GM18858 (cell line): ENCODE results near the gene LMO2.
"Not testable (repeated sequence)": the region's sequence is repeated elsewhere in the genome, so short reads cannot be mapped to it uniquely, and the experiment has no call there.

Source experiments
- ATAC-seq: cut with Tn5 transposase; IDR thresholded peaks from one replicate; pipeline ENCODE4 v1.9.1; 2021; ENCODE audit not compliant: unreplicated experiment

LMO2 gene

DNA sequence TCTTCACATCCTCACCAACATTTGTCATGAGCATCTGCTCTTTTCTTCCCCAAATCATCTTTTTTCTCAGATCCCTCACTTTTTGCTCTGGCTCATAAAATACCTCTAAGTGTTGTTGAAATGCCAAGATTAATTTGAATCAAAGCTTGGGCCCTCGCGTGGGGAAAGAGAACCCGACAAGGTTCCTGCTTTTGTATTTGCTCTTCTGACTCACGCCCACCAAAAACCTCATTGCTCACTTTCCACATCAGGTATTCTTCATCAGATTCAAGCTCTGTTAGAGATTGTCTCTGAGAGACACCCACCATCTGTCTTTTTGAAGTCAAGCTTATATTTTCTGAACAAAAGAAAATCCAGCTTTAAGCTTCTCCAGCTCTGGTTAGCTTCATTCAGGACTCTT is 64.7 kb downstream of the LMO2 start:
- no peak for ATAC-seq

DNA sequence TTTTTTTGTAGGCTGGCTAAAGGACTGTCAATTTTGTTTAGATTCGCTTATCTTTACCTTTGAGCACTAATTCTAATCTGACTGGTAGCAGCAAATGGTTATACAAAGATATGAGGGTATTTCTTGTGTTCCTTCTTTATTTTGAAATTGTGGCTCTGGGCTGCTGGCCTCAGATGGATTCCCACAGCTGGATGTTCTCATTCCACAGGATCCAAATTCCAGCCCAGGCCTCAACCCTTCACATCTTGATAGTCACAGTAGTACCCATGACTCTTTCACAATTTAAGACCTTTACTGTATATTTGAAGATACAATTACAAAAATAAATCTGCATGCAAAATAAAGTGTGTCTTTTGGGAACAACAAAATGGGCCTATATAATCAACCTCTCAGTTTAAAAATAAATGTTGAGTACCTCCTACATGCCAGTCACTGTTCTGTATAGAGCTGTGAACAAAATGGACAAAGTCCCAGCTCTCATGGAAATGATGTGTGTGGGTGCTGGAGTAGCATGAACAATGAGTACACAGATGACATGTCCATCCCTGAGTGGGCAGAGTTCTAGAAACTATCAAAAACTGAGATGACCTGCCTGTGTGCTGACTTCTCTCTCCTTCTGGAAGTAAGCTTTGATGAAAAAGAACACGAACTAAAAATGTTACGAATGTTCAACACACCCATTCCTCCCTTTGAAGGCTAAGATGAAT is 65.9 kb downstream of the LMO2 start:
- no peak for ATAC-seq

DNA sequence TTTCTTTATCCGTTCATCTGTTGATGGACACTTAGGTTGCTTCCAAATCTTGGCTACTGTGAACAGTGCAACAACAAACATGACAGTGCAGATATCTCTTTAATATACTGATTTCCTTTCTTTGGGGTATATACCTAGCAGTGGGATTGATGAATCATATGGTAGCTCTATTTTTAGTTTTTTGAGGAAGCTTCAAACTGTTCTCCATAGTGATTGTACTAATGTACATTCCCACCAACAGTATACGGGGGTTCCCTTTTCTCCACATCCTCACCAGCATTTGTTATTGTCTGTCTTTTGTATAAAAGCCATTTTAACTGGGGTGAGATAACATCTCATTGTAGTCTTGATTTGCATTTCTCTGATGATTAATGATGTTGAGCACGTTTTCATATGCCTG is 68.9 kb downstream of the LMO2 start:
- ATAC-seq = not testable (repeated sequence)

DNA sequence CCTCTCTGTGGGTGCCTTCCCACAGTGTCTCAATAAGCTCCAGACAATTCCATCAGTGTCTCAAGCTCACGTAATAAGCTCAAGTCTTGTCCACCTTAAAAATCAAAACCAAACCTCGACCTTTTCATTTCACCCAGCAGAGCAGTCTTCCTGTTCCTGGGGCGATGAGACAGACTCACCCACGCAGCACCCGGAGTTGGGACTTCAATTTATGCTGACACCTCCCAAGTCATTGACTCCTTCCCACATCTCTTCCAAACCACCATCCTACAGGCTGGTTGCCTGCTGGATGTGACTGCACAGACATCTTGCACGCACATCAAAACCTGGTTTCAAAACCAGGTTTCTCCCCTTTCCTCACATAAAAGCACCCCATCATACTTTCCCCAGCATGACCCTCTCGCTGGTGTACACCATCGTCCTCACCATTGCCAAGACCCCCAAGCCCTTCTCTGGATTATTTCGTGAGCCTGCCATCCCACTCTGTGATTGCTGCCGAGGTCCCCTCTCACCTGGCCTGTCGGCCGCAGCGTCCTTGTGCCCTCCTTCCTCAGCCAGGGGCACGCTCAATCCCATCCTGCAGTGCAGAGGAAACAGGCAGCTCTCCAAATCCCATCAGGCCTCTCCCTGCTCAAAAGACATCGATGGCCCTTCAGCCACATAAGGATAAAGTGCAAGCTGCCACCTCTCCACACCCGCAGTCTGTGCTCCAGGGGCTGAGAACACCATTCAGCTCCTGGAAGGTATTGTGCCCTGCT is 72.4 kb downstream of the LMO2 start:
- ATAC-seq = no peak
